ENCODE results near the gene ZNF700.

- TF ChIP-seq POLR2A (IDR thresholded peaks at IDR 0.05) (no peak), POLR2AphosphoS5 (IDR thresholded peaks at IDR 0.05) (no peak), EP300 (IDR thresholded peaks at IDR 0.05; ENCODE audit: low read depth) (no peak)
- TF ChIP-seq, protein P1, sequence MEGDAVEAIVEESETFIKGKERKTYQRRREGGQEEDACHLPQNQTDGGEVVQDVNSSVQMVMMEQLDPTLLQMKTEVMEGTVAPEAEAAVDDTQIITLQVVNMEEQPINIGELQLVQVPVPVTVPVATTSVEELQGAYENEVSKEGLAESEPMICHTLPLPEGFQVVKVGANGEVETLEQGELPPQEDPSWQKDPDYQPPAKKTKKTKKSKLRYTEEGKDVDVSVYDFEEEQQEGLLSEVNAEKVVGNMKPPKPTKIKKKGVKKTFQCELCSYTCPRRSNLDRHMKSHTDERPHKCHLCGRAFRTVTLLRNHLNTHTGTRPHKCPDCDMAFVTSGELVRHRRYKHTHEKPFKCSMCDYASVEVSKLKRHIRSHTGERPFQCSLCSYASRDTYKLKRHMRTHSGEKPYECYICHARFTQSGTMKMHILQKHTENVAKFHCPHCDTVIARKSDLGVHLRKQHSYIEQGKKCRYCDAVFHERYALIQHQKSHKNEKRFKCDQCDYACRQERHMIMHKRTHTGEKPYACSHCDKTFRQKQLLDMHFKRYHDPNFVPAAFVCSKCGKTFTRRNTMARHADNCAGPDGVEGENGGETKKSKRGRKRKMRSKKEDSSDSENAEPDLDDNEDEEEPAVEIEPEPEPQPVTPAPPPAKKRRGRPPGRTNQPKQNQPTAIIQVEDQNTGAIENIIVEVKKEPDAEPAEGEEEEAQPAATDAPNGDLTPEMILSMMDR (IDR thresholded peaks at IDR 0.05): no peak
These were observed 54.6 kb downstream of the ZNF700 start for GRCh38 chr19:11979527-11979926.
